MM.1S (cell line): ENCODE measurements around the gene WDR76.

Experiments
- EZH2 ChIP-seq: fragments of 300-600 bp; sonication (generic); optimal IDR thresholded peaks from 2 replicates; pipeline ENCODE3; 2017; ENCODE audit warnings: low read depth, mild to moderate bottlenecking, antibody characterized with exemption, low read length, mixed read lengths
- TF ChIP-seq, protein P1 (sequence below): fragments of 300-600 bp; sonication (generic); IDR thresholded peaks from 2 replicates; pipeline ENCODE4 v1.5.1; 2016; ENCODE audit warnings: antibody characterized with exemption, low read length, mixed read lengths

DNA sequence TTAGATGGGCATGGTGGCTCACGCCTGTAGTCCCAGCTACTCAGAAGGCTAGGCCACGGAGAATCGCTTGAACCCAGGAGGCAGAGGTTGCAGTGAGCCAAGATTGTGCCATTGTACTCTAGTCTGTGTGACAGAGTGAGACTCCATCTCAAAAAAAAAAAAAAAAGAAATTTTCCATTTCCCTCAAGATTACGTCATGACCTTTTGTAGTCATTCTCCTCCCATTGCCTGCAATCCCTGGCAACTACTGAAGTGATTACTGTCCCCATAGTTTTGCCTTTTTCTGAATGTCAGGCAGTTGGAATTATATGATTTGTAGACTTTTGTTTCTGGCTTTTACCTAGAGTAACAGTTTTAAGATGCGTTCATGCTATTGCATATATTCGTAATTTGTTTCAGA, 28.0 kb downstream of the WDR76 start:
- no peak for TF ChIP-seq EZH2
- TF ChIP-seq, protein P1, sequence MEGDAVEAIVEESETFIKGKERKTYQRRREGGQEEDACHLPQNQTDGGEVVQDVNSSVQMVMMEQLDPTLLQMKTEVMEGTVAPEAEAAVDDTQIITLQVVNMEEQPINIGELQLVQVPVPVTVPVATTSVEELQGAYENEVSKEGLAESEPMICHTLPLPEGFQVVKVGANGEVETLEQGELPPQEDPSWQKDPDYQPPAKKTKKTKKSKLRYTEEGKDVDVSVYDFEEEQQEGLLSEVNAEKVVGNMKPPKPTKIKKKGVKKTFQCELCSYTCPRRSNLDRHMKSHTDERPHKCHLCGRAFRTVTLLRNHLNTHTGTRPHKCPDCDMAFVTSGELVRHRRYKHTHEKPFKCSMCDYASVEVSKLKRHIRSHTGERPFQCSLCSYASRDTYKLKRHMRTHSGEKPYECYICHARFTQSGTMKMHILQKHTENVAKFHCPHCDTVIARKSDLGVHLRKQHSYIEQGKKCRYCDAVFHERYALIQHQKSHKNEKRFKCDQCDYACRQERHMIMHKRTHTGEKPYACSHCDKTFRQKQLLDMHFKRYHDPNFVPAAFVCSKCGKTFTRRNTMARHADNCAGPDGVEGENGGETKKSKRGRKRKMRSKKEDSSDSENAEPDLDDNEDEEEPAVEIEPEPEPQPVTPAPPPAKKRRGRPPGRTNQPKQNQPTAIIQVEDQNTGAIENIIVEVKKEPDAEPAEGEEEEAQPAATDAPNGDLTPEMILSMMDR = no peak
